Spinal cord (tissue), 10 donors: ENCODE measurements around the gene ACTL7B. TPM values are rescaled to one million over a fixed set of nuclear protein-coding genes. Genes with fewer than 3 reads are reported as not detected.
"Not testable (repeated sequence)": the region's sequence is repeated elsewhere in the genome, so short reads cannot be mapped to it uniquely, and the experiment has no call there.

Experiments
- DNase-seq, 6 donors: peaks; one replicate each; pipeline versions ENCODE4 v3.0.0 to v3.0.0-alpha.2; 2013 to 2015; ENCODE audit warnings: low spot score in 6 of 6, low read depth in 4 of 6
- H3K27ac ChIP-seq: one replicate; pipeline ENCODE4 v1.5.1; 2013; ENCODE audit warnings: low read depth, low read length, control low read depth
- H3K27me3 ChIP-seq: one replicate; pipeline ENCODE4 v1.6.1; 2013; ENCODE audit warnings: low read length; ENCODE audit not compliant: control insufficient read depth, insufficient read depth
- H3K36me3 ChIP-seq: one replicate; pipeline ENCODE4 v1.6.1; 2013; ENCODE audit warnings: low read length; ENCODE audit not compliant: control insufficient read depth, insufficient read depth
- H3K4me1 ChIP-seq: one replicate; pipeline ENCODE4 v1.6.1; 2013; ENCODE audit warnings: low read length; ENCODE audit not compliant: control insufficient read depth, insufficient read depth
- H3K4me3 ChIP-seq: one replicate; pipeline ENCODE4 v1.5.1; 2013; ENCODE audit warnings: low read depth, low read length, control low read depth
- H3K9me3 ChIP-seq: one replicate; pipeline ENCODE4 v1.6.1; 2013; ENCODE audit warnings: low read length; ENCODE audit not compliant: control insufficient read depth, insufficient read depth
- WGBS: methylation state at CpG from one replicate; pipeline ENCODE4 v1.1.5; 2013; ENCODE audit warnings: missing lambda C conversion rate; ENCODE audit not compliant: insufficient coverage; 5-methylcytosine and 5-hydroxymethylcytosine counted together
- polyA plus RNA-seq, 2 donors: library from polyadenylated mRNA; unstranded; fragments of 120-200 nt; gene quantifications; one replicate each; pipeline ENCODE4 v1.2.1, GENCODE V29; 2013; ENCODE audit not compliant: insufficient read length in 2 of 2
- total RNA-seq, 2 donors: library from RNA; depleted of rRNA in 1 of 2; stranded (reverse); fragments of 120-200 nt in 1 of 2; fragments of >200 nt in 1 of 2; gene quantifications; one replicate each; pipeline versions ENCODE4 v1.2.3 to v1.2.4, GENCODE V29; 2013 to 2014
- donor health status: healthy.

ACTL7B gene
- total and polyA plus RNA-seq, 4 donors = not detected

GRCh38 chr9:108850293-108850897 is 5.4 kb downstream of the ACTL7B start:
- Histone ChIP-seq H3K4me1 (no peaks in the 10 kb centered on the region), H3K27ac (no peak overlapping the region), H3K27me3 (no peaks in the 10 kb centered on the region), H3K36me3 (peaks cover 4% of the 10 kb centered on the region), H3K4me3 (no peak overlapping the region), H3K9me3 (no peaks in the 10 kb centered on the region)
- 86% methylated on average over 1 of the region's 3 CpGs for WGBS
- peak in 2 of 6 donors; percentile 26 to 28 for DNase-seq

- not testable (repeated sequence) for H3K9me3 ChIP-seq, H3K27ac ChIP-seq, H3K36me3 ChIP-seq, H3K4me3 ChIP-seq, H3K4me1 ChIP-seq, H3K27me3 ChIP-seq, DNase-seq
- WGBS = 95% methylated on average over 8 of the region's 8 CpGs
Observed at GRCh38 chr9:108848296-108848695, 7.5 kb downstream of the ACTL7B start.

- H3K27me3 ChIP-seq = no peaks in the 10 kb centered on the region
- no peak for DNase-seq
- no peak overlapping the region for H3K4me3 ChIP-seq
- WGBS = no CpG with 5 or more reads among the region's 2 CpGs
- no peaks in the 10 kb centered on the region for H3K36me3 ChIP-seq
- no peaks in the 10 kb centered on the region for H3K9me3 ChIP-seq
- no peak overlapping the region for H3K27ac ChIP-seq
- no peaks in the 10 kb centered on the region for H3K4me1 ChIP-seq
Observed at GRCh38 chr9:108845947-108846346, 9.8 kb downstream of the ACTL7B start.

- no peaks in the 10 kb centered on the region for H3K4me1 ChIP-seq
- H3K27ac ChIP-seq = no peak overlapping the region
- no peaks in the 10 kb centered on the region for H3K9me3 ChIP-seq
- no peak for DNase-seq
- H3K4me3 ChIP-seq = no peak overlapping the region
- WGBS = no CpG with 5 or more reads among the region's 5 CpGs
- H3K36me3 ChIP-seq = no peaks in the 10 kb centered on the region
- no peaks in the 10 kb centered on the region for H3K27me3 ChIP-seq
Observed at GRCh38 chr9:108845507-108845906, 10.3 kb downstream of the ACTL7B start.

- DNase-seq = peak in 1 of 6 donors; percentile 19
- Histone ChIP-seq H3K9me3 (no peaks in the 10 kb centered on the region), H3K36me3 (no peaks in the 10 kb centered on the region), H3K4me1 (no peaks in the 10 kb centered on the region), H3K4me3 (no peak overlapping the region), H3K27ac (no peak overlapping the region), H3K27me3 (no peaks in the 10 kb centered on the region)
- no CpG with 5 or more reads among the region's 2 CpGs for WGBS
Observed at GRCh38 chr9:108844856-108845255, 10.9 kb downstream of the ACTL7B start.

DNA sequence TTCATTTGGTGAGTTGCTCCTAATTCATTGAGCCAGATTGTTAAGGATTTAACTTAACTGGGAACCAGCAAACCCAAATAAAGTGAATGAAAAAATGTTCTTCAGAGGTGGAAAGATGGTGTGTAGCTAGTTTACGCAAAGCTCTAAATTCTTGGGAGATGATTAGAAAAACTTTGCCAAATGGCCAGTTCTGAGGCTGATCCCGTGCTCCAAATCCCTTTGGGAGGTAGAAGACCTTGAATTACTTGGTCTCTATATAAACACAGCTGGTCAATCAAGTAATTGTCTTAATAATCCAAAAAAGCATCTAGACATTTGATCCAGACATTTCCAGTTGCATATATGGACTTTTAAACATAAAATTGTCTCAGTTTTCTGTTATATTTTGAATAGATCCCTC is 11.4 kb downstream of the ACTL7B start:
- no peak for DNase-seq
- Histone ChIP-seq H3K9me3 (no peaks in the 10 kb centered on the region), H3K27ac (no peak overlapping the region), H3K27me3 (no peaks in the 10 kb centered on the region), H3K4me3 (no peak overlapping the region), H3K4me1 (no peaks in the 10 kb centered on the region), H3K36me3 (no peaks in the 10 kb centered on the region)
- 100% methylated on average over 1 of the region's 2 CpGs for WGBS

- Histone ChIP-seq H3K36me3 (no peaks in the 10 kb centered on the region), H3K4me1 (no peaks in the 10 kb centered on the region), H3K27ac (no peak overlapping the region), H3K9me3 (no peaks in the 10 kb centered on the region), H3K4me3 (no peak overlapping the region), H3K27me3 (no peaks in the 10 kb centered on the region)
- 76% methylated on average over 10 of the region's 16 CpGs for WGBS
- DNase-seq = no peak
Observed at GRCh38 chr9:108842610-108843295, 13.0 kb downstream of the ACTL7B start.

GRCh38 chr9:108839561-108839960 is 16.2 kb downstream of the ACTL7B start:
- no CpG with 5 or more reads among the region's 5 CpGs for WGBS
- H3K36me3 ChIP-seq, H3K4me1 ChIP-seq, DNase-seq, H3K27me3 ChIP-seq, H3K9me3 ChIP-seq, H3K27ac ChIP-seq, H3K4me3 ChIP-seq: not testable (repeated sequence)

- Histone ChIP-seq H3K4me3 (no peak overlapping the region), H3K9me3 (no peaks in the 10 kb centered on the region), H3K27ac (no peak overlapping the region), H3K4me1 (no peaks in the 10 kb centered on the region), H3K27me3 (no peaks in the 10 kb centered on the region), H3K36me3 (no peaks in the 10 kb centered on the region)
- no peak for DNase-seq
- no CpG with 5 or more reads among the region's 6 CpGs for WGBS
Observed at GRCh38 chr9:108838017-108838416, 17.8 kb downstream of the ACTL7B start.

DNA sequence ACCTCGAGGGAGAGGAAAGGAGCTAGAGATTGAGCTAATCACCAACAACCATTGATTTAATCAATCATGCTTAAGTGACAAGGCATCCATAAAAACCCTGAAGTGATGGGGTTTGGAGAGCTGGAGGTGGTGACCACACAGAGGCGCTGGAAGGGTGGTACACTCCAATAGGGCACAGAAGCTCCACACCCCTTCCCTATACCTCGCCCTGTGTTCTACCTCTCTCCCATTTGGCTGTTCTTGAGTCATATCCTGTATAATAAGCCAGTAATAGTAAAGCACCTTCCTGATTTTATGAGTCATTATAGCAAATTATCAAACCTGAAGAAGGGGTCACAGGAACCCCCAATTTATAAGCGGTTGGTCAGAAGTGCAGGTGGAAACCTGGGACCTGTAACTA is 18.3 kb downstream of the ACTL7B start:
- Histone ChIP-seq H3K27ac (no peak overlapping the region), H3K4me3 (no peak overlapping the region), H3K27me3 (no peaks in the 10 kb centered on the region), H3K9me3 (no peaks in the 10 kb centered on the region), H3K4me1 (no peaks in the 10 kb centered on the region), H3K36me3 (no peaks in the 10 kb centered on the region)
- DNase-seq = no peak
- no CpG with 5 or more reads among the region's 4 CpGs for WGBS
